NT2/D1 (cell line): ENCODE measurements around the gene CDH12.
A peak's percentile ranks its signal among the peaks of the same experiment; 100 is the strongest.
"Not testable (repeated sequence)": the region's sequence is repeated elsewhere in the genome, so short reads cannot be mapped to it uniquely, and the experiment has no call there.

Experiments used
- DNase-seq: peaks from one replicate; pipeline ENCODE4 v3.0.0-alpha.2; 2011; ENCODE audit warnings: low read depth, low spot score
- H3K27me3 ChIP-seq: 2 replicates; pipeline ENCODE4 v1.6.0; 2011; ENCODE audit warnings: mild to moderate bottlenecking; ENCODE audit not compliant: insufficient read length, insufficient read depth
- H3K36me3 ChIP-seq: 2 replicates; pipeline ENCODE4 v1.6.1; 2011; ENCODE audit warnings: mild to moderate bottlenecking, low read length, mixed read lengths; ENCODE audit not compliant: insufficient read depth, insufficient read length
- H3K4me1 ChIP-seq: 2 replicates; pipeline ENCODE4 v1.5.1; 2011; ENCODE audit not compliant: insufficient read depth, insufficient read length
- H3K4me3 ChIP-seq: 2 replicates; pipeline ENCODE4 v1.5.1; 2011; ENCODE audit warnings: low read depth; ENCODE audit not compliant: insufficient read length
- H3K9ac ChIP-seq: 2 replicates; pipeline ENCODE4 v1.6.0; 2011; ENCODE audit warnings: low read depth; ENCODE audit not compliant: insufficient read length
- H3K9me3 ChIP-seq: 2 replicates; pipeline ENCODE4 v1.5.1; 2011; ENCODE audit warnings: mild to moderate bottlenecking, low read length; ENCODE audit not compliant: insufficient read depth
- SUZ12 ChIP-seq: IDR thresholded peaks from 2 replicates; pipeline ENCODE4 v1.6.1; 2011; ENCODE audit not compliant: insufficient read length, insufficient read depth; ENCODE audit errors: extremely low read depth
- YY1 ChIP-seq: IDR thresholded peaks from 2 replicates; pipeline ENCODE4 v1.6.1; 2011; ENCODE audit not compliant: insufficient read length, insufficient read depth
- ZNF274 ChIP-seq: IDR thresholded peaks from 2 replicates; pipeline ENCODE4 v1.6.1; 2011; ENCODE audit warnings: mild to moderate bottlenecking, low read depth, low read length

The CDH12 gene

GRCh38 chr5:22295832-22296231 lies 557.3 kb downstream of the CDH12 start:
- no peaks in the 10 kb centered on the region for H3K4me1 ChIP-seq

DNA sequence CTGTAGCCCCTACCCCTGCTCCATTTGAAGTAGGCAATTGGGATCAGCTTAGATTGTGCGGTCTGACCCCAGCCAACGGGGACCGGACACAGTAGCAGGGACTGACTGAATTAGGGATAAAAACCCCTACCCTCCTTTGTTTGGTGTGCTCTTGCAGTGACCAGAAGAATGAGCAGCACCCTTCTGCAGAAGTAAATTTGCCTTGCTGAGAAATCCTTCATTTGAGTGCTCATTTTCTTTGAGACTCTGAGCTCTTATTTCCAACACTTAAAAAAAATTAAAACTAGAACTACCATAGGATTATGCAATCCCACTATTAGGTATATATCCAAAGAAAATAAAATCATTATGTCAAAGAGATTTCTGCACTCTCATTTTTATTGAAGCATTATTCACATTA lies 560.0 kb downstream of the CDH12 start:
- no peaks in the 10 kb centered on the region for H3K27me3 ChIP-seq
- no peaks in the 10 kb centered on the region for H3K4me1 ChIP-seq
- no peaks in the 10 kb centered on the region for H3K36me3 ChIP-seq

More at GRCh38 chr5:22295832-22296231, 557.3 kb downstream of the CDH12 start:
- H3K9me3 ChIP-seq = peaks cover 22% of the 10 kb centered on the region
- H3K9ac ChIP-seq = no peak overlapping the region
- H3K27me3 ChIP-seq = no peaks in the 10 kb centered on the region
- TF ChIP-seq ZNF274 (no peak), YY1 (no peak), SUZ12 (no peak)
- no peak overlapping the region for H3K4me3 ChIP-seq
- no peak for DNase-seq
- H3K36me3 ChIP-seq = no peaks in the 10 kb centered on the region

DNA sequence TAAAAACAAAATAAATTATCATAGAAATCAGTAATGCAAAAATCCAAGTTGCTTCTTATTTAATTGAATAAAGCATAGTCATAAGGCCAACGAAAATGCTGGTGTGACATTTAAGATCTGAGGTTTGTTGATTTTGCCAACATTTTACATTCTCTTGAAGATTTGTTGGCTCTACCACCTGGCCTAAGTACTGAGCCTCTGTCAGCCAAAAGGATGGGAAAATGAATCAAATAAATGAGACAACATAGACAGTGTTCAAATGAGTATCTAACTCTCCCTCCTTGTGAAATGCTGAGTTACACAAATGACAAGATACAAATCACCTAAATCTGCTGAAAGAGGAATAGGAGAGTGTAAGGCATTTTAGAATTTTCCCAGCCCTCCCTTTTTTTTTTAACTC lies 575.0 kb downstream of the CDH12 start:
- Histone ChIP-seq H3K36me3 (no peaks in the 10 kb centered on the region), H3K9ac (no peak overlapping the region), H3K9me3 (no peaks in the 10 kb centered on the region), H3K27me3 (no peaks in the 10 kb centered on the region), H3K4me1 (no peaks in the 10 kb centered on the region), H3K4me3 (no peak overlapping the region)
- DNase-seq = no peak
- TF ChIP-seq YY1 = no peak
- TF ChIP-seq SUZ12 = no peak
- no peak for TF ChIP-seq ZNF274

More for the DNA sequence above, 560.0 kb downstream of the CDH12 start:
- no peak overlapping the region for H3K9ac ChIP-seq
- TF ChIP-seq ZNF274 = no peak
- no peak for TF ChIP-seq SUZ12
- TF ChIP-seq YY1 = no peak
- H3K4me3 ChIP-seq = no peak overlapping the region
- H3K9me3 ChIP-seq = peaks cover 22% of the 10 kb centered on the region
- no peak for DNase-seq

- no peaks in the 10 kb centered on the region for H3K9me3 ChIP-seq
- H3K9ac ChIP-seq = no peak overlapping the region
- H3K36me3 ChIP-seq = no peaks in the 10 kb centered on the region
- H3K27me3 ChIP-seq = no peaks in the 10 kb centered on the region
- no peak for TF ChIP-seq YY1
- TF ChIP-seq SUZ12 = no peak
- no peak for TF ChIP-seq ZNF274
- H3K4me3 ChIP-seq = no peak overlapping the region
- DNase-seq = no peak
- H3K4me1 ChIP-seq = no peaks in the 10 kb centered on the region
These were observed 576.1 kb downstream of the CDH12 start for GRCh38 chr5:22277006-22277405.

- not testable (repeated sequence) for H3K4me3 ChIP-seq, DNase-seq, H3K9ac ChIP-seq, H3K27me3 ChIP-seq, H3K36me3 ChIP-seq, H3K4me1 ChIP-seq, H3K9me3 ChIP-seq
These were observed 587.3 kb downstream of the CDH12 start for GRCh38 chr5:22265855-22266254.

DNA sequence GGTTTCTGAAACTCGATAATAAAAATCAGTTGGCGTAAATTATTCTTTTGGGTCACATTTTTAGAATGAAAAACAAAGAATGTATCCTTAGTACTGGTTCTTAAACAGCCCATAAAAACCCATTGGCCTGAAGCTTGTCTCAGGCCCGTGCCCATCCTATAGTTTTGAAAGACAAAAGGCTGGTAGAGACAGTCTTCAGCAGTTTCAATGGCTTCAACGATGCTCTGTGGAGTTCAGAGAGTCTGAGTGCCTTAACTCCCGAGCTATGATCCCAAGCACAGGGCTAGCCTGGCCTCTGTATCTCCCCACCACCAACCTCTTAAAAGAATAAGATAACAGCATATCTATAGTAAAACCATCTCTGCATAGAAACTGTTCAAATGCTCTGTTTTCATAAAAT lies 595.0 kb downstream of the CDH12 start:
- no peak overlapping the region for H3K9ac ChIP-seq
- DNase-seq = peak; percentile 28
- H3K36me3 ChIP-seq = no peaks in the 10 kb centered on the region
- no peak overlapping the region for H3K4me3 ChIP-seq
- H3K9me3 ChIP-seq = no peaks in the 10 kb centered on the region
- H3K4me1 ChIP-seq = no peaks in the 10 kb centered on the region
- no peak for TF ChIP-seq YY1
- TF ChIP-seq SUZ12 = no peak
- no peak for TF ChIP-seq ZNF274
- H3K27me3 ChIP-seq = no peaks in the 10 kb centered on the region

GRCh38 chr5:22250528-22250927 lies 602.6 kb downstream of the CDH12 start:
- no peaks in the 10 kb centered on the region for H3K4me1 ChIP-seq
- no peak for TF ChIP-seq YY1
- TF ChIP-seq ZNF274 = no peak
- no peak for TF ChIP-seq SUZ12
- H3K4me3 ChIP-seq = no peak overlapping the region
- H3K27me3 ChIP-seq = no peaks in the 10 kb centered on the region
- DNase-seq = no peak
- no peak overlapping the region for H3K9ac ChIP-seq
- H3K36me3 ChIP-seq = no peaks in the 10 kb centered on the region
- no peaks in the 10 kb centered on the region for H3K9me3 ChIP-seq

DNA sequence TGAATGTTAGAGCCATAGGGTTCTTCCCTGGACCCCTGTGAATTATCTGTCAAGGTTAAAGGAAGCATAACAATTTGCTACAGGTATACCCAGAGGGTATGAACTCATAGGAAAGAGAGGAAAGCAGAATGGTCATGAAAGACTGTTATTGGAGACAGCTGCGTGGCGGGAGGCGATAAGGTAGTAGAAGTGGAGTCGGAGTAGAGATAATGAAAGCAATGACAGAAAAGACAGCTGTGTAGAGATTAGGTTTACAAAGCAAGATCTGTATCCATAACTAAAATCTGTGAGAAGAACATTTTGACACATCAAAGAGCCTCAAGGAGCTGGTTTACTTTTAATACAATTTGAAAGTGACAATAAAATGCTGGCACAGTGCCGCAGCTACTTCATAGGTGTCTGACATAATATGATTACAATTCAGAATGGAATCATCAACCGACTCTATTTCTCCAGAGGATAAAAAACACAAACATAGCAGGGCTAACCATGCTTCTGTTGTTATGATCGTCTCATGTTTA lies 603.9 kb downstream of the CDH12 start:
- Histone ChIP-seq H3K9ac (no peak overlapping the region), H3K9me3 (no peaks in the 10 kb centered on the region), H3K27me3 (no peaks in the 10 kb centered on the region), H3K4me3 (no peak overlapping the region), H3K4me1 (no peaks in the 10 kb centered on the region), H3K36me3 (no peaks in the 10 kb centered on the region)
- no peak for TF ChIP-seq SUZ12
- no peak for TF ChIP-seq YY1
- no peak for TF ChIP-seq ZNF274
- no peak for DNase-seq
